Measurements from ENCODE around the gene XRCC4.
"Not testable (repeated sequence)": the region's sequence is repeated elsewhere in the genome, so short reads cannot be mapped to it uniquely, and the experiment has no call there.

XRCC4 gene

GRCh38 chr5:83076742-83077661, at the start of gene XRCC4, which contains the start of gene TMEM167A:
TSS of gene XRCC4 (plus strand) at chr5:83077547. CDS start at chr5:83104920, 27,373 bp downstream.
TSS of gene TMEM167A (minus strand) at chr5:83077394. CDS start at chr5:83077323, 71 bp downstream.
- peak; percentile 84 to 96 for DNase-seq

- DNase-seq, result no peak
These were observed 47.4 kb upstream of the XRCC4 start for GRCh38 chr5:83029912-83030311.

GRCh38 chr5:83031381-83031780, 46.0 kb upstream of the XRCC4 start:
- DNase-seq, result no peak

- peak; percentile 45 to 62 for DNase-seq
These were observed 43.3 kb upstream of the XRCC4 start for GRCh38 chr5:83034036-83034435.

GRCh38 chr5:83034528-83035207, 42.7 kb upstream of the XRCC4 start:
- DNase-seq, result peak; percentile 53 to 64

- DNase-seq, result peak; percentile 30 to 54
These were observed 41.8 kb upstream of the XRCC4 start for GRCh38 chr5:83035373-83036100.

GRCh38 chr5:83036991-83037575, 40.3 kb upstream of the XRCC4 start:
- DNase-seq, result no peak

- DNase-seq, result no peak
These were observed 38.4 kb upstream of the XRCC4 start for GRCh38 chr5:83038924-83039323.

GRCh38 chr5:83042507-83042906, 34.8 kb upstream of the XRCC4 start:
- no peak for DNase-seq

GRCh38 chr5:83044926-83045325, 32.4 kb upstream of the XRCC4 start:
- no peak for DNase-seq

GRCh38 chr5:83048277-83048676, 29.1 kb upstream of the XRCC4 start:
- no peak for DNase-seq

GRCh38 chr5:83048811-83049210, 28.5 kb upstream of the XRCC4 start:
- no peak for DNase-seq

- DNase-seq, result no peak
These were observed 27.9 kb upstream of the XRCC4 start for GRCh38 chr5:83049370-83049885.

GRCh38 chr5:83050723-83051340, 26.5 kb upstream of the XRCC4 start:
- no peak for DNase-seq

- DNase-seq, result no peak
These were observed 22.2 kb upstream of the XRCC4 start for GRCh38 chr5:83055166-83055565.

- no peak for DNase-seq
These were observed 18.6 kb upstream of the XRCC4 start for GRCh38 chr5:83058726-83059125.

- DNase-seq, result no peak
These were observed 18.0 kb upstream of the XRCC4 start for GRCh38 chr5:83059341-83059740.

- no peak for DNase-seq
These were observed 10.7 kb upstream of the XRCC4 start for GRCh38 chr5:83066548-83067110.

GRCh38 chr5:83067377-83067776, 10.0 kb upstream of the XRCC4 start:
- not testable (repeated sequence) for DNase-seq

GRCh38 chr5:83069096-83069799, 8.1 kb upstream of the XRCC4 start:
- no peak for DNase-seq
